ENCODE measurements around the gene JUP.

Gene JUP

DNA sequence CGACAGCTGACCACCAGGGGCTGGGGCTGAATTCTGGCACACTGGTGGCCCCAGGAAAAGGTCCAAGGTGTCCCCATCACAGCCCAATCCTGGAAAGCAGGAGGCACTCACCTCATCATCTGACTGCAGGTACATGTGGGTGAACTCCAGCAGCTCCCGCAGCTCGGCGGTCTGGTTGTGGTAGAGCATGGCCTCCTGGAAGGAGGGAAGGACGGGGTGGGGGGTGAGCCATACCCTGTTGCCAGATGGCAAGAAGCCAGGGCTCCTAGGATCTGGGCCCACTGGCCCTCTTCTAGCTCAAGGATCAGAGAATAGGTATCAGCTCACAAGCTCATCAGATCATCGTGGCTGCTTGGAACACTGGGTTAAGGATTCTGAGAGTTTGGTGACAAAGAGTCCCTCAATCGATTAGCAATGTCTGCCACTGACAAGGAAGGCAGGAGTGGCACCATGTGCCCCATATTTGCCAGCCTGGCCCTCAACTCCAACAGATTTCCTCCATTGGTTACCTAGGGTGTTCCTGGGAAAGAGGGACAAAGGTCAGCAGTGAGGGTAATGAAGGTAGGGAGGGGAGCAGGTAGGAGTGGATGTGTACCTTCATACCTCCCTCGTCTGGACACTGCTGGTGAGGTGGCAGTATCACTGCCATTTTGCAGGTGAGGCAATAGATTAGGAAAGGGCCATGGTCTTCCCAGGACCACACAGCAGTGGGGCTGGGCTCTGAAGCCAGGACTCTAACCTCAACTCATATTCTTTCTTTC lies 20.4 kb upstream of the JUP start:
- no peak for DNase-seq

- DNase-seq = peak; percentile 62 to 68 (median 63)
Observed at GRCh38 chr17:41803049-41804020, 16.8 kb upstream of the JUP start.

- DNase-seq = peak; percentile 78 to 90 (median 83)
Observed at GRCh38 chr17:41801374-41802271, 15.1 kb upstream of the JUP start.

- DNase-seq = no peak
Observed at GRCh38 chr17:41800601-41801373, 14.3 kb upstream of the JUP start.

- no peak for DNase-seq
Observed at GRCh38 chr17:41799366-41799765, 12.9 kb upstream of the JUP start.

- DNase-seq = no peak
Observed at GRCh38 chr17:41797377-41797776, 10.9 kb upstream of the JUP start.

DNA sequence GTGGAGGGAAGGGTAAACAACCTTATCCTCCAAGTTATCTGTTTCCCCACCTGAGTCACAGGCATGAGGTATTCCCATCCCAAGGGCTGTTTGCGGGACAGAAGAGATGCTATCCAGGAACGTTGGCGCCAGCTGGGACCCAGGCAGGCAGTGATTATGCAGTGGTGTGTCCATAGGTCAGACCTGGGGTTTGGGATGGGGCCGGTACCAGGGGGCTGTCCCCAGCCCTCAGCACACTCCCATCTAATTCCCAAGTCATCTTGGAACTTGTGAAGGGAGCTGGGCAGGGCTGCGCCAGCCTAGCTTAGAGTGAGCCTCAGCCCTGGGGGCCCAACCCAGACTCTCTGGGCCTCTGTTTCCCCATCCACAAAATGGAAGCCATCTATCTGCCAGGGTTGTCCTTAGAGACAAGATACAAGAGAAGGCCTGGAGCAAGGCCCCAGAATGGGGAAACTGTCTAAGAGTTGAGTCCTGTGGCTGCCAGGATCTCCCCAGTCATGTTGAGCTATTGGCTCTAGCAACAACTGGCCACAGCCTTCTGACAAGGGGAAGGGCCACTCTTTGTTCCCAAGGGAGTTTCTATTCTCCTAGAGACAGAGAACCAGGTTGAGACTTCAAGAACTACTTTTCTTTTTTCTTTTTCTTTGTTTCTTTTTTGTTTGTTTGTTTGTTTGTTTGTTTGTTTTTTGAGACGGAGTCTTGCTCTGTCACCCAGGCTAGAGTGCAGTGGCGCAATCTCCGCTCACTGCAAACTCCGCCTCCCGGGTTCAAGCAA lies 9.8 kb upstream of the JUP start:
- peak; percentile 40 to 55 (median 44) for DNase-seq

GRCh38 chr17:41794540-41794975 lies 8.0 kb upstream of the JUP start:
- no peak for DNase-seq

DNA sequence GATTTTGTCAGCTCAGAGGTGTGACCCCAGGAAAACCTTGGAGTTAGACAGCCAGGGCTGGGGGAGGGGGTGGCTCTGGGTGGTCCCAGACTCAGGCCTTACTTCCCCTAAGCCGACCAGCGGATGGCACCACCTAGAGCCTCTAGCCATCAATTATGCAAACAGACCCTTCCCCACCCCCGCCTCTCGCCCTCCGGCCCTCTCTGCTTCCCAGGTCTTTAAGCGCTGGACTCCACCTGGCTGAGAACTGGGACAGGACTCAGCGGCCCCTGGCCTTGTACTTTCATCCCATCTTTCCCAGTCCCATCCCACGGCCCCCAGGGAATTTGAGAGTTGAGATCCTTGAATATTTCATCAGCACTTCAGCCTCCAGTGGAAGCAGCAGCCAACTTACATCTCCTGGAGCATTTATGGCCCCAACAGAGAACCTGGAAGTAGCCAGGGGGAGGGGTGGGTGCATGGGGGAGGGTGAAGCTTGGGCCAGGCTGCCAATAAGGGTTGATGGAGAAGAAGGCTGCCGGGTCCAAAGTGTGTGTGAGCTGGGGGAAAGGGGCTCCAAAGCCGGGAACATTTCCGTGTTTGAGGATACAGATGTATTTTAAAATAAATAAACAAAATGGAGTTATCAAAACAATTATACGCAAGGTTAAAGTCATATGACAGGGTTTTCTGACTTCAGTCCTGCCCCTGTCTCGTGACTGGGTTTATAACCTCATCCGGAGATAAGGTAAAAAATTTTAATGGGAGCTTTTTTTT lies 7.5 kb upstream of the JUP start:
- DNase-seq = no peak

GRCh38 chr17:41792845-41793783 lies 6.6 kb upstream of the JUP start:
- no peak for DNase-seq

DNA sequence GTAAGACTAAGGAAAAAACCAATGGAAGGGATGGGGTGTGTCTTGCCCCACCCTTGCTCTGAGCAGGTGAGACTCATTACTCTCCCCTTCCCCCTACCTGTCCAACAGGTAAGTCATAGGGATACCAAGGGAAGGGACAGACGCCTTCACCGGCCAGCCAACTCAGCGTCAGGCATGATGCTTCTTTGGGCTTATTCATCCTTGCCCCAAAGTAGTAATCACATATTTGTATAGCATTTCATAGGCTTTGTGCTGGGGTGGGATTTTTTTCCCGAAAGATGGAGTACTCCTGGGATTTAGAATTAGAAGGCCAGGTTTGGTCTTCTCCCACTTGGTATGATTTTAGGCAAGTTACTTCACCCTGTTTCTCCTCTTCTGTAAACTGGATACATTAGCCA lies 509 bp upstream of the JUP start:
- no peak for DNase-seq

- DNase-seq = peak; percentile 69 to 82 (median 78)
Observed at GRCh38 chr17:41785859-41786226, 668 bp downstream of the JUP start.

- peak; percentile 40 to 52 (median 40) for DNase-seq
Observed at GRCh38 chr17:41785091-41785858, 1.2 kb downstream of the JUP start.

- DNase-seq = peak; percentile 87 to 89 (median 87)
Observed at GRCh38 chr17:41784207-41784744, 2.2 kb downstream of the JUP start.

DNA sequence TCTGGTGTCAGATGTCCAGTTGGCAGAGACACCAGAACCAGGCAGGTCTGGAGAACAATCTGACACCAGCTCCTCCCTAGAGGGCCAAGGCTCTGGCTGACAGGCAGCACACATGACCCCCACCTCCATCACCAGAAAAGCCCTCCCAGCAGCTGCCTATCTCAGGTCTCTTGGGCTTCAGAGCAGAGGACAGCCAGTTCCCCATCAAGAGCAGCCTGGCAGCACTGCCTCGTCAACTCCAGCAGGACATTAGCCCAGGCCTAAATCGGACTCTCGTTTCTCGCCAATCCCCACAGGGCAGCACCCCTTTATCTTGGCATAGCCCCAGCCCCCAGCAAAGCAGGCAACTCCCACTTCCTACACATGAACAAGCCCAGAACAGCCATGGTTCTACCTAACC lies 4.4 kb downstream of the JUP start:
- DNase-seq = peak in 1 of 3 donors; percentile 10

DNA sequence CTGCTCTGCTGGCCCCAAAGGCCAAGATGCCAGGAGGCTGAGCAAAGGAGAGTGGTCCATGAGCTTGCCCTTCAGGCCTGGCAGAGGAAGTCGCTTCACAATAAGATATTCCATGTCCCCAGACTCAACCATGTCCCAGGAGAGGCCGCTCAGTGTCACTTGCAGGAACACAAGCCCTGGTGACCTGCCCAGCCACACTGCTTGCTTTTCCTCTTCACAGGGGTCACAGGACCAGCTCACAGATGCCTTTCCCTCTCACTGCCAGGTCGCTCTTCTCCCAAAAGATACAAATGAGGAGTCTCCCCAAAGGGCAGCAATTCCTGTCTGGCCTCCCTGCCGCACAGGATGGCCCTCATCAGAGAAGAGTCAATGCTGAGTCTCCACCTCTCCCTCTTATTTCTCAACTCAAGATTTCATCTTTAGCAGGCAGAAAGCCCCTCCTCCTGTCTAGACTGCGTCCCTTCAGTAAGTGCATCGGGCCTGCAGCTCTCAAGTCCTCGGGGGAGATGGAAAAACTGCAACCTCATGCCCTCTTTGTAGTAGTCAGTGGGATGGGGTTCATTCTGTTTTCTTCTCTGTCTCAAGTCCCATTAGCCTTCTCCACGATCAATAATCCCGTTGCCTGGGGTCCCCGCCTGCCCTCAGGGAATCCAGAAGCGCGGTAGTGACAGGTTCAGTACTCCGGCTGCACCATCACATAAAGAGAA lies 5.0 kb downstream of the JUP start:
- no peak for DNase-seq

- DNase-seq = no peak
Observed at GRCh38 chr17:41779954-41780353, 6.6 kb downstream of the JUP start.
